ENCODE data around the gene RPL18.
A peak's percentile ranks its signal among the peaks of the same experiment; 100 is the strongest.
"Not testable (repeated sequence)": the region's sequence is repeated elsewhere in the genome, so short reads cannot be mapped to it uniquely, and the experiment has no call there.

Gene RPL18

GRCh38 chr19:48618916-48619691 lies at the start of gene RPL18, which contains the start of gene SPHK2:
TSS of gene RPL18 (minus strand) at chr19:48619178. CDS start at chr19:48619143, 35 bp downstream.
TSS of gene SPHK2 (plus strand) at chr19:48619506. CDS start at chr19:48620515, 1,009 bp downstream.
- peak; percentile 98 for DNase-seq

GRCh38 chr19:48668761-48669160 lies 49.8 kb upstream of the RPL18 start:
- DNase-seq, result no peak

GRCh38 chr19:48668332-48668731 lies 49.4 kb upstream of the RPL18 start:
- no peak for DNase-seq

- DNase-seq, result no peak
These were observed 46.8 kb upstream of the RPL18 start for GRCh38 chr19:48665786-48666185.

- DNase-seq, result no peak
These were observed 45.5 kb upstream of the RPL18 start for GRCh38 chr19:48664476-48664875.

- no peak for DNase-seq
These were observed 44.7 kb upstream of the RPL18 start for GRCh38 chr19:48663667-48664066.

GRCh38 chr19:48661711-48662090 lies 42.7 kb upstream of the RPL18 start:
- no peak for DNase-seq

GRCh38 chr19:48660852-48661710 lies 42.1 kb upstream of the RPL18 start:
- peak; percentile 95 for DNase-seq

- DNase-seq, result no peak
These were observed 40.8 kb upstream of the RPL18 start for GRCh38 chr19:48659768-48660167.

- DNase-seq, result no peak
These were observed 39.5 kb upstream of the RPL18 start for GRCh38 chr19:48658483-48658882.

GRCh38 chr19:48657828-48658227 lies 38.9 kb upstream of the RPL18 start:
- not testable (repeated sequence) for DNase-seq

- DNase-seq, result no peak
These were observed 38.0 kb upstream of the RPL18 start for GRCh38 chr19:48656840-48657474.

GRCh38 chr19:48654299-48655059 lies 35.5 kb upstream of the RPL18 start:
- DNase-seq, result no peak

GRCh38 chr19:48651683-48652048 lies 32.7 kb upstream of the RPL18 start:
- no peak for DNase-seq

- DNase-seq, result no peak
These were observed 32.1 kb upstream of the RPL18 start for GRCh38 chr19:48650974-48651682.

- DNase-seq, result no peak
These were observed 29.2 kb upstream of the RPL18 start for GRCh38 chr19:48648134-48648533.

- DNase-seq, result no peak
These were observed 27.8 kb upstream of the RPL18 start for GRCh38 chr19:48646722-48647216.

GRCh38 chr19:48646001-48646721 lies 27.2 kb upstream of the RPL18 start, which contains the start of gene CA11:
TSS of gene CA11 (minus strand) at chr19:48646187. CDS start at chr19:48645632, 555 bp downstream.
- peak; percentile 94 for DNase-seq

- DNase-seq, result no peak
These were observed 26.6 kb upstream of the RPL18 start for GRCh38 chr19:48645620-48646000.

GRCh38 chr19:48644839-48645619 lies 26.1 kb upstream of the RPL18 start:
- peak; percentile 83 for DNase-seq
